Epithelial cell of esophagus (primary cell): ENCODE data around the gene GNAT3.
A peak's percentile ranks its signal among the peaks of the same experiment; 100 is the strongest.

Source experiments
- DNase-seq: peaks from one replicate; pipeline ENCODE4 v3.0.0; 2010; ENCODE audit warnings: low read depth
- H3K4me3 ChIP-seq: 2 replicates; pipeline ENCODE4 v1.5.1; 2011; ENCODE audit warnings: mild to moderate bottlenecking, low read length, control low read depth
- TF ChIP-seq, protein P1 (sequence below): IDR thresholded peaks from 2 replicates; pipeline ENCODE4 v1.5.1; 2011; ENCODE audit warnings: low read depth, mild to moderate bottlenecking, low read length, control low read depth, inconsistent platforms; ENCODE audit not compliant: insufficient read depth; ENCODE audit errors: missing control alignments

Gene GNAT3

GRCh38 chr7:80428161-80429054 lies 83.5 kb downstream of the GNAT3 start:
- peak; percentile 78 for DNase-seq
- TF ChIP-seq, protein P1, sequence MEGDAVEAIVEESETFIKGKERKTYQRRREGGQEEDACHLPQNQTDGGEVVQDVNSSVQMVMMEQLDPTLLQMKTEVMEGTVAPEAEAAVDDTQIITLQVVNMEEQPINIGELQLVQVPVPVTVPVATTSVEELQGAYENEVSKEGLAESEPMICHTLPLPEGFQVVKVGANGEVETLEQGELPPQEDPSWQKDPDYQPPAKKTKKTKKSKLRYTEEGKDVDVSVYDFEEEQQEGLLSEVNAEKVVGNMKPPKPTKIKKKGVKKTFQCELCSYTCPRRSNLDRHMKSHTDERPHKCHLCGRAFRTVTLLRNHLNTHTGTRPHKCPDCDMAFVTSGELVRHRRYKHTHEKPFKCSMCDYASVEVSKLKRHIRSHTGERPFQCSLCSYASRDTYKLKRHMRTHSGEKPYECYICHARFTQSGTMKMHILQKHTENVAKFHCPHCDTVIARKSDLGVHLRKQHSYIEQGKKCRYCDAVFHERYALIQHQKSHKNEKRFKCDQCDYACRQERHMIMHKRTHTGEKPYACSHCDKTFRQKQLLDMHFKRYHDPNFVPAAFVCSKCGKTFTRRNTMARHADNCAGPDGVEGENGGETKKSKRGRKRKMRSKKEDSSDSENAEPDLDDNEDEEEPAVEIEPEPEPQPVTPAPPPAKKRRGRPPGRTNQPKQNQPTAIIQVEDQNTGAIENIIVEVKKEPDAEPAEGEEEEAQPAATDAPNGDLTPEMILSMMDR = peak; percentile 77
- no peak overlapping the region for H3K4me3 ChIP-seq

DNA sequence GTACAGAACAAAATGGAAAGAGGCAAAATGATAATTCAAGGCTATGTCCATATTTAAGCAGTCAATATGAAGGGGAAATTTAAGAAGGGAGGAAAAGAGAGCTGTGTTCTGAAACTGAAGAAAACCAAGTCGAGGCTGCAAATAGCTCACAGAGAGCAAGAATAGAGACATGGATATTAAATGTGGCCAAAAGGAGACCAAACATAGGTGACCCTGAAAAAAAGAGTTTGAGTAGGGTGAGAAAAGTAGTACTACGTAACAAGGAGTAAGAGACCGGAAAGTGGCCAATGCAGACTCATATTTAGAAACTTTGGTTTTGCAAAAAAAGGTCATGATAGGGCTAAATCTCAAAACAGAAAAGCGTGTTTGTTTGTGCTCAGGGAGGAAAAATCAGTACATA lies 84.6 kb downstream of the GNAT3 start:
- H3K4me3 ChIP-seq = no peak overlapping the region
- TF ChIP-seq, protein P1 = no peak
- no peak for DNase-seq

GRCh38 chr7:80420876-80421275 lies 91.0 kb downstream of the GNAT3 start:
- DNase-seq = no peak
- TF ChIP-seq, protein P1 = no peak
- H3K4me3 ChIP-seq = no peak overlapping the region

GRCh38 chr7:80417211-80417793 lies 94.6 kb downstream of the GNAT3 start:
- no peak overlapping the region for H3K4me3 ChIP-seq
- no peak for DNase-seq

GRCh38 chr7:80415522-80415921 lies 96.3 kb downstream of the GNAT3 start:
- TF ChIP-seq, protein P1 = no peak
- no peak overlapping the region for H3K4me3 ChIP-seq
- DNase-seq = peak; percentile 81

More at GRCh38 chr7:80417211-80417793, 94.6 kb downstream of the GNAT3 start:
- TF ChIP-seq, protein P1 = no peak

DNA sequence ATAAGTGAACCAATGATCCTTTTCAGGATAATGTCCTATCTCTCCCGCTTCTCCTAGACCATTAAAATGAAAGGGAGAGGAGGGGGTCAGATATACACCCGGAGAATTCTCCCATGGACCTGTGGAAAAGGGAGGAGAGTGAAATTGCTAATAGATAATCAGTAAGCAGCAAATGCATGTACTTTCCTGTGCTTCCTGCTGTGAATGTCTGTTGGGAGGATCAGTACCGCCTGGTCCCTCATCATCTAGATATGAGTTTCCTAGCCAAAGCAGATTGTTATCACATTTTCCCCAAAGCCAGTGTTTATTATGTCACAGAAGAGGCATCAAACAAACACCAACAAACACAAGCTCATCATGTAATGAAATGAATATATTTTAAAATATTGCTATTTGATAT lies 96.8 kb downstream of the GNAT3 start:
- TF ChIP-seq, protein P1 = no peak
- no peak for DNase-seq
- no peak overlapping the region for H3K4me3 ChIP-seq
